ENCODE measurements around the gene DGLUCY. TPM values are rescaled to one million over a fixed set of nuclear protein-coding genes. Genes with fewer than 3 reads are reported as not detected.

Gene DGLUCY
- total and polyA plus RNA-seq, 2 of the 8 experiments (the other 6 are each of a cell fraction or from before 2014, with no cell fraction given) = 24.9 to 31.8 TPM

DNA sequence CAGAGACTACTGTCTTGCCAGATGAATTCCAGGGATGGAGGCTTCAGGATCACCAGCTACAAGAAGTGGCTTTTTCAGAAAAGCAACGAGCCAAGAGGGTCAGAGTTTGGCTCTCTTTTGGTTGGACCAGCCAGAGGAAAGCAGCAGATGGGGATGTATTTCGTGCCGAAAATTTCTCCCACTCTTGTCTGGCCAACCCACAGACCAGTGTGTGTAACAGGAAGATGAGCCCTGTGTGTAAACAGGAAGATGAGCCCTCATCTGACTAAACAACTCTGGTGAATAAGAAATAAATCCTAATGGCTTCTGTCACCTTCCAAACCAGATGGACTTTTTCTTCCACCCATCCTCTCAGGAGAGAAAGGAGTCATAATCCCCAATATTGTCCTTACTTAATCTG lies 117.6 kb downstream of the DGLUCY start:
- Histone ChIP-seq H2AK5ac (ENCODE audit: low read depth, low read length) (no peak overlapping the region), H4K20me1 (replicated peaks in 1 of 2; ENCODE audit: control insufficient read depth in 1 of 2, insufficient read depth in 2 of 2, low read length in 2 of 2) (no peaks in the 10 kb centered on the region), H3K4me2 (ENCODE audit: insufficient read depth in 1 of 2, low read depth in 2 of 2, low read length in 2 of 2) (no peak overlapping the region), H2BK5ac (ENCODE audit: low read depth, low read length) (no peak overlapping the region), H3K23ac (ENCODE audit: insufficient read length) (no peak overlapping the region), H3K4me1 (replicated peaks in 1 of 4; ENCODE audit: control insufficient read depth in 3 of 4, insufficient read depth in 4 of 4, low read length in 3 of 4) (peaks cover 0 to 10% (median 6%) of the 10 kb centered on the region in 4 experiments; a peak in 6 of 7 replicates), H3K4me3 (ENCODE audit: extremely low read depth in 1 of 4, insufficient read depth in 2 of 4, low read depth in 3 of 4, low read length in 4 of 4) (no peak overlapping the region), H3K27ac (ENCODE audit: low read depth, low read length) (no peak overlapping the region), H2BK120ac (replicated peaks; ENCODE audit: low read depth, low read length) (no peak overlapping the region), H3K18ac (ENCODE audit: extremely low read depth, low read length) (no peak overlapping the region), H3K36me3 (ENCODE audit: control insufficient read depth in 2 of 4, insufficient read depth in 4 of 4, low read length in 3 of 4) (no peaks in the 10 kb centered on the region), H3K56ac (replicated peaks; ENCODE audit: insufficient read length, low read depth, low read length) (no peak overlapping the region), H4K5ac (ENCODE audit: insufficient read length, low read depth, low read length) (no peak overlapping the region), H3K23me2 (ENCODE audit: low read depth, low read length) (no peaks in the 10 kb centered on the region), H3K9me3 (ENCODE audit: insufficient read depth in 2 of 2, low read depth in 1 of 2, low read length in 1 of 2) (peaks cover 5 to 7% of the 10 kb centered on the region in 2 experiments; a peak in 3 of 4 replicates), H3K9ac (replicated peaks in 1 of 4; ENCODE audit: extremely low read depth in 1 of 4, low read depth in 3 of 4, low read length in 3 of 4) (no peak overlapping the region), H3K27me3 (replicated peaks in 1 of 4; ENCODE audit: control insufficient read depth in 3 of 4, extremely low read depth in 1 of 4, insufficient read depth in 3 of 4, low read length in 3 of 4) (peaks cover 0 to 2% (median 0%) of the 10 kb centered on the region in 4 experiments; a peak in 1 of 7 replicates), H3K79me2 (ENCODE audit: control insufficient read depth in 1 of 2, insufficient read depth in 2 of 2, low read length in 2 of 2) (no peaks in the 10 kb centered on the region), H3K14ac (ENCODE audit: insufficient read length) (no peak overlapping the region), H2AFZ (ENCODE audit: low read length) (no peak overlapping the region), H2BK20ac (ENCODE audit: low read length) (no peak overlapping the region), H3K4ac (replicated peaks; ENCODE audit: insufficient read length, low read depth, low read length) (no peak overlapping the region), H4K91ac (replicated peaks; ENCODE audit: insufficient read length, low read length) (no peak overlapping the region), H4K8ac (ENCODE audit: extremely low read depth, insufficient read depth, low read length) (no peak overlapping the region), H2BK12ac (ENCODE audit: low read depth, low read length) (no peak overlapping the region), H2BK15ac (ENCODE audit: low read length) (no peak overlapping the region), H3K79me1 (ENCODE audit: low read depth, low read length) (no peaks in the 10 kb centered on the region)
- ChIA-PET POLR2A (ENCODE audit: partially characterized antibody) (no interaction called here), CTCF (ENCODE audit: partially characterized antibody) (no interaction called here)
- FAIRE-seq (no peak), DNase-seq (ENCODE audit: low read depth in 1 of 2, low spot score in 2 of 2) (no peak)
- TF ChIP-seq SUZ12 (IDR thresholded peaks at IDR 0.05; ENCODE audit: low read length) (no peak), CBX8 (IDR thresholded peaks at IDR 0.05; ENCODE audit: borderline replicate concordance, low read depth, low read length) (no peak), SIRT6 (IDR thresholded peaks at IDR 0.05; ENCODE audit: low read length) (no peak), SP2 (IDR thresholded peaks at IDR 0.05; ENCODE audit: low read length) (no peak), YY1 (IDR thresholded peaks at IDR 0.05; ENCODE audit: low read depth, low read length) (no peak), SP1 (IDR thresholded peaks at IDR 0.05; ENCODE audit: low read depth, low read length) (no peak), TCF12 (IDR thresholded peaks at IDR 0.05; ENCODE audit: low read depth, low read length) (no peak), CREB1 (IDR thresholded peaks at IDR 0.05) (no peak), TAF1 (IDR thresholded peaks at IDR 0.05; ENCODE audit: low read depth, low read length) (no peak), NANOG (IDR thresholded peaks at IDR 0.05; ENCODE audit: insufficient read depth, low read depth, low read length, poor library complexity, severe bottlenecking) (no peak), CBX5 (IDR thresholded peaks at IDR 0.05; ENCODE audit: low read depth, low read length) (no peak), POLR2AphosphoS5 (IDR thresholded peaks at IDR 0.05; ENCODE audit: low read depth, low read length) (no peak)
- TF ChIP-seq, protein P1, sequence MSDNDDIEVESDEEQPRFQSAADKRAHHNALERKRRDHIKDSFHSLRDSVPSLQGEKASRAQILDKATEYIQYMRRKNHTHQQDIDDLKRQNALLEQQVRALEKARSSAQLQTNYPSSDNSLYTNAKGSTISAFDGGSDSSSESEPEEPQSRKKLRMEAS (IDR thresholded peaks at IDR 0.05) = no peak
- TF ChIP-seq, protein P2, sequence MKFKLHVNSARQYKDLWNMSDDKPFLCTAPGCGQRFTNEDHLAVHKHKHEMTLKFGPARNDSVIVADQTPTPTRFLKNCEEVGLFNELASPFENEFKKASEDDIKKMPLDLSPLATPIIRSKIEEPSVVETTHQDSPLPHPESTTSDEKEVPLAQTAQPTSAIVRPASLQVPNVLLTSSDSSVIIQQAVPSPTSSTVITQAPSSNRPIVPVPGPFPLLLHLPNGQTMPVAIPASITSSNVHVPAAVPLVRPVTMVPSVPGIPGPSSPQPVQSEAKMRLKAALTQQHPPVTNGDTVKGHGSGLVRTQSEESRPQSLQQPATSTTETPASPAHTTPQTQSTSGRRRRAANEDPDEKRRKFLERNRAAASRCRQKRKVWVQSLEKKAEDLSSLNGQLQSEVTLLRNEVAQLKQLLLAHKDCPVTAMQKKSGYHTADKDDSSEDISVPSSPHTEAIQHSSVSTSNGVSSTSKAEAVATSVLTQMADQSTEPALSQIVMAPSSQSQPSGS (IDR thresholded peaks at IDR 0.05; ENCODE audit: low read length) = no peak
- WGBS, 2 experiments (ENCODE audit: extremely low coverage in 1 of 2, insufficient coverage in 1 of 2, insufficient read length in 1 of 2, insufficient replicate concordance in 2 of 2, low coverage in 1 of 2, low lambda C conversion rate in 2 of 2, missing lambda C conversion rate in 1 of 2) = 92% methylated on average over 3 of the region's 3 CpGs; no CpG with 5 or more reads in 1 of the 2 experiments
